Measurements from ENCODE around the gene CCNC. TPM values are rescaled to one million over a fixed set of nuclear protein-coding genes. Genes with fewer than 3 reads are reported as not detected.

The CCNC gene, protein sequence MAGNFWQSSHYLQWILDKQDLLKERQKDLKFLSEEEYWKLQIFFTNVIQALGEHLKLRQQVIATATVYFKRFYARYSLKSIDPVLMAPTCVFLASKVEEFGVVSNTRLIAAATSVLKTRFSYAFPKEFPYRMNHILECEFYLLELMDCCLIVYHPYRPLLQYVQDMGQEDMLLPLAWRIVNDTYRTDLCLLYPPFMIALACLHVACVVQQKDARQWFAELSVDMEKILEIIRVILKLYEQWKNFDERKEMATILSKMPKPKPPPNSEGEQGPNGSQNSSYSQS
- total RNA-seq = 86.5 and 136 TPM in 2 replicates

DNA sequence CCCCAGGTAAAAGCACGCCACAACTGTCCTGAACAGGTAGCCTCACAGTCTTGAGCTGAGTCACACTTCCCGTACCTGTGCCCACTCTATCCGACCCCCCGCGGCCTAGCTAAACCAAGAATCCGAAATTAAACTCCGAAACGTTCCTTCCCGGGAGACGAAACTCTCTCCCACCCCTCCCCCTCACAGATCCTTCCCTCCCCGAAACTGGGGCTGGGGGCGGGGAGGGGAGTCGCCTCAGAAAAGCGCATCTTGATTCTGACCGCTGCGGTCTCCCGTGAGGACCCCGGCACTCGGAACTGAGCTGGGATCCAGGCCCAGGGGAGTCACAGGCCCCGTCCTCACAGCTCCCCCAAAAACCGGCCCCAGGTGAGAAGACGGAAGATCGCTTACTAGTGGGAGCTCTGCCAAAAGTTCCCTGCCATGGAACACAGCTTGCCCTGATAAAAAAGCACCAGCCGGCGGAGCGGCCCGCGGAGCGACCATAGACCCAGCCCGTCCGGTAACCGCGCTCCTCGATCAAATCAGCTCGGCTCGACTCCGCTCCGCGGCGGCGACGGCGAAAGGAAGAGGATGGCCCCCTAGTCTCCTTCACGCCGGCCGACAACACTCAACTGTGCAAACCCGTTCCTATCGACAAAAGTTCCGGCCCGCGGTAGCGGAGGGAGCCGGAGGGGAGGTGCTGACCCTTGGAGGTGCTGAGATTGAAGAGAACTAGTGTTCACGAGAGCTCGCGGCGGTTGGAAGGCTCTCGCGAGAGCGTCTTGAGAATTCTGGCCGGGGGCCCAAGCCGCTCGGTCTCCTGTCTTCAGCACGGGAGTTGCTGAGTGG lies at the start of gene CCNC:
CCNC (minus strand) TSS at position 558 of the 831 bp plus-strand sequence; CDS start at position 425, 133 bp downstream.

DNA sequence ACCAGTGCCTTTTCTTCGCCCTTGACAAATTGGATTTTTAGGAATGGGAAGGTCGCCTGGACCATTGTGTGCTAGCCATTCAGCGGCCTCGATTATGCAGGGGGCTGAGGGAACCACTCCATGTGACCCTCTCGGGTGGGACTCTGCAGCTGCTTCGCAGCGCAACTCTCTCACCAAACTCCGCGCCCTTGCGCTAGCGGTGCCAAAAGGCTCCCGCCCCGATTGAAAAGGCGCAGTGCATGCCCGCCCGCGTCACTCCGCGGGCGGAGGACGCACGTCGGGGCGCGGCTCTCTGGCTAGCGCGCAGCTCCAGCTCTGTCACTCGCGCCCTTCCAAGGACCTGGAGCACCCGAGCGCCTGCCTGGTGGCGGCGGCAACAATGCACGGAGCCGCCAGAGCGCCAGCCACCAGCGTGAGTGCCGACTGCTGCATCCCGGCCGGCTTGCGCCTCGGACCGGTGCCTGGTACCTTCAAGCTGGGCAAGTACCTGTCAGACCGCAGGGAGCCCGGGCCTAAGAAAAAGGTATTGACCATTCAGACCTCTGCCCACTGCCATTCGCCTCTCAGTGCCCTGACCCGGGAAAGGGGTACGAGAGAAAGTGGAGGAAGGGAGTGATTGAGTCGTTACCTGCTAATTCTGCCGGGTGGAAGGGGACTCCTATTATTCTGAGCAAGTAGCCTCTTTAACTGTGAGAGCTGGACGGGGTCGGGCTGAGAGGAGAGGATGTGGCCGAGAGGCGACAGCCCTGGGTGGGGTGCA lies 38.4 kb upstream of the CCNC start, which contains the start of gene PRDM13:
PRDM13 (plus strand) TSS at position 178 of the 760 bp plus-strand sequence; CDS start at position 380, 202 bp downstream.

Other genes starting within 250 kb of the CCNC start
- gene FAXC, start 219.0 kb downstream of the CCNC start, total RNA-seq = 3.6 and 5.1 TPM in 2 replicates
- 7.5 and 7.7 TPM in 2 replicates for gene COQ3, start 174.5 kb downstream of the CCNC start, total RNA-seq
- 27.7 and 30.3 TPM in 2 replicates for gene PNISR, start 143.4 kb downstream of the CCNC start, total RNA-seq
- gene USP45, start 53.2 kb downstream of the CCNC start, total RNA-seq = 17.8 and 29.8 TPM in 2 replicates
- gene PRDM13, start 38.2 kb upstream of the CCNC start, total RNA-seq = not detected in 2 replicates

Data from tracheal epithelial cell (primary cell).